B cell (primary cell): ENCODE measurements around the gene HP1BP3. TPM values are rescaled to one million over a fixed set of nuclear protein-coding genes. Genes with fewer than 3 reads are reported as not detected.

ENCODE experiments used
- ATAC-seq: fragments of 200-7000 bp; cut with Tn5 transposase; one replicate; pipeline ENCODE4 v1.10.0; 2021; ENCODE audit warnings: low read depth, mild to moderate bottlenecking, moderate number of reproducible peaks, moderate library complexity
- CTCF ChIA-PET: fragments of 350-600 bp; sonication (Branson Sonifier 250); formaldehyde crosslinking; loops from one replicate; lab custom pipeline; 2021; ENCODE audit warnings: antibody characterized with exemption, inconsistent platforms; lab: Charles Lee
- POLR2A ChIA-PET: fragments of 350-600 bp; sonication (Branson Sonifier 250); formaldehyde crosslinking; loops from one replicate; lab custom pipeline; 2021; ENCODE audit warnings: antibody characterized with exemption; lab: Charles Lee
- DNase-seq: peaks from one replicate; pipeline ENCODE4 v3.0.0; 2013
- H2AFZ ChIP-seq: 2 replicates; pipeline ENCODE4 v1.6.1; 2012; ENCODE audit warnings: mild to moderate bottlenecking, low read depth, low read length; ENCODE audit not compliant: insufficient read depth, poor library complexity, severe bottlenecking
- H3K27ac ChIP-seq, 2 donors: 1 replicate in 1 of 2; 2 replicates in 1 of 2; pipeline ENCODE4 v1.5.1; 2012 to 2013; ENCODE audit warnings: low read length in 2 of 2, mild to moderate bottlenecking in 2 of 2, moderate library complexity in 1 of 2
- H3K27me3 ChIP-seq, 4 experiments: fragments of 200-600 bp in 1 of 4; sonication (generic) in 1 of 4; replicated peaks in 1 of 4; 1 replicate in 2 of 4; 2 replicates in 2 of 4; pipeline versions ENCODE4 v1.6.1 to v1.7.0; 2013 to 2016; ENCODE audit warnings: low read length in 3 of 4, mild to moderate bottlenecking in 2 of 4, mixed read lengths in 1 of 4, moderate library complexity in 1 of 4; ENCODE audit not compliant: insufficient read depth in 4 of 4, control insufficient read depth in 3 of 4; ENCODE audit errors: control extremely low read depth in 1 of 4
- H3K36me3 ChIP-seq, 2 experiments: replicated peaks in 1 of 2; 1 replicate in 1 of 2; 2 replicates in 1 of 2; pipeline versions ENCODE4 v1.6.1 to v1.7.1; 2013; ENCODE audit warnings: low read length in 1 of 2; ENCODE audit not compliant: insufficient read depth in 2 of 2, control insufficient read depth in 1 of 2; ENCODE audit errors: control extremely low read depth in 1 of 2, extremely low read depth in 1 of 2
- H3K4me1 ChIP-seq, 2 donors: fragments of 200-600 bp in 1 of 2; sonication (generic) in 1 of 2; 1 replicate in 1 of 2; 2 replicates in 1 of 2; pipeline versions ENCODE4 v1.5.1 to v1.6.1; 2013 to 2017; ENCODE audit warnings: low read length in 2 of 2; ENCODE audit not compliant: control insufficient read depth in 2 of 2, insufficient read depth in 2 of 2
- H3K4me2 ChIP-seq: replicated peaks from 2 replicates; pipeline ENCODE3; 2012; ENCODE audit warnings: mild to moderate bottlenecking, low read depth, low read length; ENCODE audit not compliant: poor library complexity, severe bottlenecking
- H3K4me3 ChIP-seq, 5 experiments: fragments of 200-600 bp in 1 of 5; sonication (generic) in 1 of 5; 1 replicate in 3 of 5; 2 replicates in 2 of 5; pipeline versions ENCODE4 v1.5.1 to v1.7.0; 2011 to 2016; ENCODE audit warnings: low read length in 4 of 5, mild to moderate bottlenecking in 4 of 5, low read depth in 2 of 5, control low read depth in 1 of 5, moderate library complexity in 1 of 5; ENCODE audit not compliant: insufficient read depth in 1 of 5; ENCODE audit errors: control extremely low read depth in 1 of 5, extremely low read depth in 1 of 5
- H3K79me2 ChIP-seq: fragments of 200-600 bp; sonication (generic); one replicate; pipeline ENCODE4 v1.6.0; 2016; ENCODE audit warnings: low read length; ENCODE audit not compliant: control insufficient read depth, insufficient read depth
- H3K9ac ChIP-seq: fragments of 200-600 bp; sonication (generic); 2 replicates; pipeline ENCODE4 v1.6.1; 2017; ENCODE audit warnings: mild to moderate bottlenecking, low read length, moderate library complexity
- H3K9me3 ChIP-seq, 3 donors: one replicate each; pipeline versions ENCODE4 v1.6.1 to v1.7.1; 2013; ENCODE audit warnings: low read length in 2 of 3; ENCODE audit not compliant: control insufficient read depth in 2 of 3, insufficient read depth in 1 of 3; ENCODE audit errors: control extremely low read depth in 1 of 3
- H4K20me1 ChIP-seq: 2 replicates; pipeline ENCODE4 v1.6.0; 2012; ENCODE audit warnings: mild to moderate bottlenecking, low read length; ENCODE audit not compliant: insufficient read depth, control insufficient read depth, poor library complexity, severe bottlenecking
- H3K27ac Mint-ChIP-seq: one replicate; pipeline ENCODE4 v1.8.0; 2021; ENCODE audit warnings: mixed read lengths
- H3K27me3 Mint-ChIP-seq: one replicate; pipeline ENCODE4 v1.8.0; 2021; ENCODE audit warnings: mixed read lengths
- H3K4me1 Mint-ChIP-seq: one replicate; pipeline ENCODE4 v1.8.0; 2021; ENCODE audit warnings: mixed read lengths
- H3K4me3 Mint-ChIP-seq: one replicate; pipeline ENCODE4 v1.8.0; 2021; ENCODE audit warnings: mixed read lengths
- H3K9me3 Mint-ChIP-seq: one replicate; pipeline ENCODE4 v1.8.0; 2022; ENCODE audit warnings: mixed read lengths; ENCODE audit not compliant: insufficient read depth
- EZH2 ChIP-seq: IDR thresholded peaks from 2 replicates; pipeline ENCODE4 v1.6.1; 2012; ENCODE audit warnings: borderline replicate concordance, low read depth, mild to moderate bottlenecking, moderate library complexity, low read length; ENCODE audit not compliant: insufficient read depth, poor library complexity, severe bottlenecking
- WGBS: methylation state at CpG from one replicate; pipeline ENCODE4 v1.1.5; 2013; ENCODE audit warnings: missing lambda C conversion rate; ENCODE audit not compliant: insufficient coverage; 5-methylcytosine and 5-hydroxymethylcytosine counted together
- intact Hi-C: fragments of 100-400 bp; cut with micrococcal nuclease; formaldehyde crosslinking; loops from one replicate; pipeline ENCODE4 v1.10.0; 2022
- polyA plus RNA-seq: library from polyadenylated mRNA; depleted of rRNA; stranded (reverse); fragments of >200 nt; gene quantifications from 2 replicates; pipeline ENCODE4 v1.2.3, GENCODE V29; 2012
- total RNA-seq, 2 donors: library from RNA; stranded (reverse); fragments of 120-200 nt in 1 of 2; gene quantifications; 1 replicate in 1 of 2; 2 replicates in 1 of 2; pipeline versions ENCODE4 v1.2.3 to v1.2.4, GENCODE V29; 2013 to 2022
- TF ChIP-seq, protein P1 (sequence below): fragments of 200-600 bp; IDR thresholded peaks from one replicate; pipeline ENCODE4 v1.8.0; 2022; ENCODE audit warnings: antibody characterized with exemption, mild to moderate bottlenecking

HP1BP3 gene
- total and polyA plus RNA-seq, 2 donors (not counting 1 experiment from before 2014, with no cell fraction given) = 147 to 303 TPM

DNA sequence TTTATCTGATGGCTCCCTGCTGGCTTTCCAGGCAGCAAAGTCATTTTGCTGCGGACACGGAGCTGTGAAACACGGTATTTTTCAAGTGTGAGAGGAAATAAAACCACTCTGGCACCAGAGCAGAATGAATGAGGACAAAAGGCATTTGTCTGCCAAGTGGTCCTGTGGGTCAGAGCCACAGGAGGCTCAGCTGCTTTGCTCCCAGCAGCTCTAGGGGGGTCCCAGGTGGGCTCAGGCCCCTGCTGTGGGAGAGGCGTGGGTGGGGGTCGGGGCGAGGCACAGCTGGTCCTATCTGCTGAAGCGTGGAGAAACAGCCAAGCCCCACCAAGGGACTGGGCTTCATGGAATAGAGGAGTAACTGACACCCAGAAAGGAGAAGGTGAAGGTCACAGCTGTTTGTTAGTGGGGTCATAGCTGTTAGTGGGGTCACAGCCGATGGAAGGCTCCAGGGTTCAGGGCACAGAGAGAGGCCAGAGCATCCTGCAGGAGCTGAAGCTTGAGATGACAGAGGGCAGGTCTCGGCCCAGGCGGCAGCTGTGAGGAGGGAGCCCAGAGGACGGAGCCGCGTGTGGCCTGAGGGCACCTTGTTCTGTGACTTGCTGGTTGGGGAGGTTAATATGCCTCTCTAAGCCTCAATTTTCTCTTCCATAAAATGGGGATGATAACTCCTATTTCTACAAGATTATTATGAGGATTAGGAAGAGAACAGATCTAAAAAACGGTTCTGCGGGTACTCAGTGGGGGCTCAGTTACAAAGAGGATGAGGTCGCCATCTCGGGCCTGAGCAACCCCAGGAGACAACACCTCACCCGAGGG, 76.4 kb downstream of the HP1BP3 start:
- DNase-seq (no peak), ATAC-seq (no peak)
- 69% methylated on average over 12 of the region's 18 CpGs for WGBS
- Mint-ChIP-seq H3K27me3 (peaks cover 13% of the 10 kb centered on the region), H3K4me1 (no peaks in the 10 kb centered on the region), H3K27ac (no peak overlapping the region), H3K9me3 (peaks cover 2% of the 10 kb centered on the region), H3K4me3 (no peak overlapping the region)
- POLR2A ChIA-PET = no interaction called here
- no peaks in the 10 kb centered on the region for H3K9me3 ChIP-seq
- no peaks in the 10 kb centered on the region for H3K4me1 ChIP-seq
- H3K27me3 ChIP-seq = peaks cover 0 to 14% (median 2%) of the 10 kb centered on the region in 4 experiments
- H3K79me2 ChIP-seq = no peaks in the 10 kb centered on the region
- no peak overlapping the region for H3K4me2 ChIP-seq
- H3K4me3 ChIP-seq = no peak overlapping the region
- no peak overlapping the region for H3K9ac ChIP-seq
- TF ChIP-seq, protein P1, sequence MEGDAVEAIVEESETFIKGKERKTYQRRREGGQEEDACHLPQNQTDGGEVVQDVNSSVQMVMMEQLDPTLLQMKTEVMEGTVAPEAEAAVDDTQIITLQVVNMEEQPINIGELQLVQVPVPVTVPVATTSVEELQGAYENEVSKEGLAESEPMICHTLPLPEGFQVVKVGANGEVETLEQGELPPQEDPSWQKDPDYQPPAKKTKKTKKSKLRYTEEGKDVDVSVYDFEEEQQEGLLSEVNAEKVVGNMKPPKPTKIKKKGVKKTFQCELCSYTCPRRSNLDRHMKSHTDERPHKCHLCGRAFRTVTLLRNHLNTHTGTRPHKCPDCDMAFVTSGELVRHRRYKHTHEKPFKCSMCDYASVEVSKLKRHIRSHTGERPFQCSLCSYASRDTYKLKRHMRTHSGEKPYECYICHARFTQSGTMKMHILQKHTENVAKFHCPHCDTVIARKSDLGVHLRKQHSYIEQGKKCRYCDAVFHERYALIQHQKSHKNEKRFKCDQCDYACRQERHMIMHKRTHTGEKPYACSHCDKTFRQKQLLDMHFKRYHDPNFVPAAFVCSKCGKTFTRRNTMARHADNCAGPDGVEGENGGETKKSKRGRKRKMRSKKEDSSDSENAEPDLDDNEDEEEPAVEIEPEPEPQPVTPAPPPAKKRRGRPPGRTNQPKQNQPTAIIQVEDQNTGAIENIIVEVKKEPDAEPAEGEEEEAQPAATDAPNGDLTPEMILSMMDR = no peak
- CTCF ChIA-PET = interaction anchor here (0.5 kb wide), 1 partner anchor 369 kb away, joined by 4 read pairs; no protein-coding TSS in a partner anchor
- H3K36me3 ChIP-seq = no peaks in the 10 kb centered on the region
- intact Hi-C loops = no loop called here
- no peaks in the 10 kb centered on the region for H4K20me1 ChIP-seq
- H2AFZ ChIP-seq = no peak overlapping the region
- no peak overlapping the region for H3K27ac ChIP-seq

DNA sequence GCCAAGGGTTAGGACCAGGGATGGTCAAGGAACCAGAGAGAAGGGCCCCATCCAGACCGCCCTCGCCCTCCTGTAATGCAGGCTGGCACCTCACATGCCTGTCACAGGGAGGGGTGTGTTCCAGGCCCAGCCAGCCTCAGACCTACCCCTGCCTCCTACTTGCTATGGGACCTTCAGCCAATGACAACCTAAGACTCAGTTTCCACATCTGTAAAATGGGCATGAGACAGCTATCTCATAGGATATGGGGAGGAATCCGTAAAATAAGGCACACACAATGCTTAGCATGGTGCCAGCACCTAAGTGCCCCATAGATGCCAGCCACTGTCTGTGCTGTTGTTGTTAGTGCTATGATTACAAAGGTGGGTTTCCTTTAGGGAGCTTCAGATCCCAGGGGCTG, 77.2 kb downstream of the HP1BP3 start:
- CTCF ChIA-PET = interaction anchor here (0.5 kb wide), 1 partner anchor 370 kb away, joined by 4 read pairs; no protein-coding TSS in a partner anchor
- no peaks in the 10 kb centered on the region for H3K4me1 Mint-ChIP-seq

More for the DNA sequence above, 77.2 kb downstream of the HP1BP3 start:
- TF ChIP-seq EZH2 = no peak
- TF ChIP-seq, protein P1 = no peak
- Mint-ChIP-seq H3K27ac (no peak overlapping the region), H3K27me3 (peaks cover 6% of the 10 kb centered on the region), H3K4me3 (no peak overlapping the region), H3K9me3 (peaks cover 2% of the 10 kb centered on the region)
- no peak overlapping the region for H3K9ac ChIP-seq
- H3K4me3 ChIP-seq = no peak overlapping the region
- H2AFZ ChIP-seq = no peak overlapping the region
- H3K27me3 ChIP-seq = peaks cover 0 to 6% (median 0%) of the 10 kb centered on the region in 4 experiments
- POLR2A ChIA-PET = no interaction called here
- intact Hi-C loops = no loop called here
- no peak for ATAC-seq
- no peaks in the 10 kb centered on the region for H3K4me1 ChIP-seq
- H3K79me2 ChIP-seq = no peaks in the 10 kb centered on the region
- DNase-seq = no peak
- H4K20me1 ChIP-seq = no peaks in the 10 kb centered on the region
- no peaks in the 10 kb centered on the region for H3K36me3 ChIP-seq
- no peaks in the 10 kb centered on the region for H3K9me3 ChIP-seq
- no peak overlapping the region for H3K27ac ChIP-seq
- 100% methylated on average over 1 of the region's 3 CpGs for WGBS
- H3K4me2 ChIP-seq = no peak overlapping the region
